Activated CD4-positive, alpha-beta T cell treated with anti-CD3 and anti-CD28 coated beads, Interleukin-2, amount 50 U/mL, for 24 hours (primary cell): ENCODE results near the gene PTGES3L.
"Not testable (repeated sequence)": the region's sequence is repeated elsewhere in the genome, so short reads cannot be mapped to it uniquely, and the experiment has no call there.

Experiments
- DNase-seq, 2 donors: peaks; one replicate each; pipeline ENCODE4 v3.0.0-alpha.2; 2020; ENCODE audit warnings: low read depth in 1 of 2, low spot score in 1 of 2

PTGES3L gene

GRCh38 chr17:42982266-42982665 is 2.4 kb upstream of the PTGES3L start:
- DNase-seq: no peak

GRCh38 chr17:42980766-42981397 is 1.0 kb upstream of the PTGES3L start:
- peak; percentile 37 to 58 for DNase-seq

- peak; percentile 79 to 90 for DNase-seq
Observed at GRCh38 chr17:42980274-42980765, 440 bp upstream of the PTGES3L start, which contains the start of gene RUNDC1. RUNDC1 (plus strand) TSS chr17:42980565; CDS start chr17:42980577, 12 bp downstream.

DNA sequence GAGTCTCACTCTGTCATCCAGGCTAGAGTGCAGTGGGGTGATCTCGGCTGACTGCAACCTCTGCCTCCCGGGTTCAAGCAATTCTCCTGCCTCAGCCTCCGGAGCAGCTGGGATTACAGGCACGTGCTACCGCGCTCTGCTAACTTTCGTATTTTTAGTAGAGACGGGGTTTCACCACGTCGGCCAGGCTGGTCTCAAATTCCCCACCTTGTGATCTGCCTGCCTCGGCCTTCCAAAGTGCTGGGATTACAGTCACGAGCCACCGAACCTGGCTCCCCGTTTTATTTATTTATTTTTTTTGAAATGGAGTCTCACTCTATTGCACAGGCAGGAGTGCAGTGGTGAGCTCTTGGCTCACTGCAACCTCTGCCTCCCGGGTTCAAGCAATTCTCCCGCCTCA is 4.2 kb downstream of the PTGES3L start:
- not testable (repeated sequence) for DNase-seq

- no peak for DNase-seq
Observed at GRCh38 chr17:42975265-42975664, 4.6 kb downstream of the PTGES3L start.

DNA sequence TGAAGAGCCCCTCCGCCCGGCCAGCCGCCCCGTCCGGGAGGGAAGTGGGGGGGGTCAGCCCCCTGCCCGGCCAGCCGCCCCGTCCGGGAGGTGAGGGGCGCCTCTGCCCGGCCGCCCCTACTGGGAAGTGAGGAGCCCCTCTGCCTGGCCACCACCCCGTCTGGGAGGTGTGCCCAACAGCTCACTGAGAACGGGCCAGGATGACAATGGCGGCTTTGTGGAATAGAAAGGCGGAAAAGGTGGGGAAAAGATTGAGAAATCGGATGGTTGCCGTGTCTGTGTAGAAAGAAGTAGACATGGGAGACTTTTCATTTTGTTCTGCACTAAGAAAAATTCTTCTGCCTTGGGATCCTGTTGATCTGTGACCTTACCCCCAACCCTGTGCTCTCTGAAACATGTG is 6.6 kb downstream of the PTGES3L start:
- not testable (repeated sequence) for DNase-seq

DNA sequence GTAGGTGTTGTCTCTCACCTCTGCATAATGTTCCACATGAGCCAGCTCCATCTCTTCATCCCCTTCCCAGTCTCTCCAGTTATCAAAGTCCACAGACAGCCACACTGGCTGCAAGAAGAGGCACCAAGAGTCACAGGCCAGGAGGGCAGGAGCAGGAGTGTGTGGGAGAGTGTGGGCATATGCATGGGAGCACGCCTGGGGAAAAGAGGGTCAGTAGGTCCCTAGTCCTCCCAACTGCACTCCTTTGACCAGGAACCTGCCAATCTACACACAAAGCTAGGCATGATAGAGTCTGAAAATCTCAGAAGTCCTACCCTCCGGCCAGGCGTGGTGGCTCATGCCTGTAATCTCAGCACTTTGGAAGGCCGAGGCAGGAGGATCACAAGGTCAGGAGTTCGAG is 8.3 kb downstream of the PTGES3L start:
- no peak for DNase-seq

GRCh38 chr17:42969001-42969581 is 10.8 kb downstream of the PTGES3L start:
- DNase-seq: no peak

GRCh38 chr17:42967925-42968324 is 12.0 kb downstream of the PTGES3L start:
- DNase-seq: no peak

DNA sequence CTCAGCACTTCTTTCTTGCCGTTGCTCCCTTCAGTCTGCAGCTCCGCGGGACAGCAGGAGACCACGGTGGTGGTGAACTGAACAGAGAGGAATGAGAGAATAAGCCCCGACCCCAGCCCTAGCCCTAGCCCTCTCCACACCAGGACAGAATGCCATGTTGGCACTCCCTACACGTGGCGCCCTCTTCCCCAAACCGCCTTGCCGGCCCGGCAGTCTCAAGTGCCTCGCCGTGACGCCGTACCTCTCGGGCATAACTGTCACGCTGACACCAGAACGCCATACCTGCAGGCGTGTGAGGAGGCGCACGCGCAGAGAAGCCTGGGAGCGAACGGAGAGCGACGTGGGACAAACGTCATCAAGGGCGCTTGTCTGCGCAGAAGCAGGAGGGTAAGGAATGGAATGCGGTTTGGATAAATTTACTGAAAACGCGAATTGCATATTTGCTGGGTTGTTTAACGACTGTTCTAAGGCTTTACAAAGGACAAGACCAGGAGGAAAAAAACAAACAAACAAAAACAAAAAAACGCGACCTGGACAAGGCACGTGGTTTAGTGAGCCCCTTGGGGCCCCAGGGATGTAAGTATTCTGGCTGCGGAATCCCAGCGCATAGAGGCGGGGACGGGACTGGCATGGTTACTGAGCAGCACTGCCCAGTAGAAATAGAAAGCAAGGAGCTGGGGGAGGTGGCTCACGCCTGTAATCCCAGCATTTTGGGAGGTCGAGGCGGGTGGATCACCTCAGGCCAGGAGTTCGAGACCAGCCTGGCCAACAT is 15.5 kb downstream of the PTGES3L start, which contains the start of gene AARSD1:
Gene AARSD1, minus strand, starts transcription at position 294 of the 772 bp plus-strand sequence. Its CDS starts 14 bp downstream, at position 280.
- DNase-seq: peak; percentile 70 to 88

- DNase-seq: no peak
Observed at GRCh38 chr17:42953669-42954068, 26.2 kb downstream of the PTGES3L start.

GRCh38 chr17:42950044-42950783 is 29.7 kb downstream of the PTGES3L start:
- no peak for DNase-seq

- DNase-seq: no peak
Observed at GRCh38 chr17:42946812-42947211, 33.1 kb downstream of the PTGES3L start.

- no peak for DNase-seq
Observed at GRCh38 chr17:42944211-42944610, 35.7 kb downstream of the PTGES3L start.

GRCh38 chr17:42937712-42938596 is 41.9 kb downstream of the PTGES3L start:
- no peak for DNase-seq

DNA sequence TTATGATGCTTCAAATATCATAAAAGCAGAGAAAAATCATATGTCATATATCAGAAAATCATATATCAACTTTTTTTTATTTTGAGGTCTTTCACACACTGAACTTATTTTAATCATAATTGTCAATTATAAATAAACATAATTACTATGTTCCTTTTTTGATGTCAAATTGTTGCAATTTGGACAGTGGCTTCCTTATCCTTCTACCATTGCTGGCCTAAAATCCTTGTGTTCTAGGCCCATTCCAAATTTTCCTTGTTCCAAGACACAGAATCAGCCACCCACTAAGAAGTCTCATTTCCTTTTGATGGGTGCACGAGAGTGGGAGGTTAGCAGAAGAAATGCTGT is 50.4 kb downstream of the PTGES3L start:
- no peak for DNase-seq

GRCh38 chr17:42928714-42929496 is 51.0 kb downstream of the PTGES3L start:
- peak; percentile 3 to 12 for DNase-seq

- DNase-seq: no peak
Observed at GRCh38 chr17:42924891-42925290, 55.0 kb downstream of the PTGES3L start.

DNA sequence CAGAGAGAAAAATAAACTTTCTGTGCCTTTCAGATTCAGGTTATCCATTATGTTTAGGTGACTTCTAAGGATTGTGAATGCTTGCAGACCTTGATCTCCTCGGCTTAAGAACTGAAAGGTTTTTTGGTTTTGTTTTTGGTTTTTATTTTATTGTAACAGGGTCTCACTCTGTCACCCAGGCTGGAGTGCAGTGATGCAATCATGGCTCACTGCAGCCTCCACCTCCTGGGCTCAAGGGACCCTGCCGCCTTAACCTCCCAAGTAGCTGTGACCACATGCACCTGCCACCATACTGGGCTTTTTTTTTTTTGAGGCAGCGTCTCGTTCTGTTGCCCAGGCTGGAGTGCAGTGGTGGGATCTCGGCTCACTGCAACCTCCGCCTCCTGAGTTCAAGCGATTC is 56.4 kb downstream of the PTGES3L start:
- not testable (repeated sequence) for DNase-seq
